ENCODE data around the gene RPL37.
"Not testable (repeated sequence)": the region's sequence is repeated elsewhere in the genome, so short reads cannot be mapped to it uniquely, and the experiment has no call there.

Gene RPL37

GRCh38 chr5:40832345-40832744, 2.7 kb downstream of the RPL37 start:
- DNase-seq, result no peak

GRCh38 chr5:40831346-40832210, 3.4 kb downstream of the RPL37 start:
- DNase-seq, result no peak

- DNase-seq, result no peak
Observed at GRCh38 chr5:40829748-40830533, 5.1 kb downstream of the RPL37 start.

GRCh38 chr5:40828690-40829661, 6.0 kb downstream of the RPL37 start:
- no peak for DNase-seq

GRCh38 chr5:40828021-40828631, 6.9 kb downstream of the RPL37 start:
- no peak for DNase-seq

GRCh38 chr5:40827188-40827977, 7.6 kb downstream of the RPL37 start:
- no peak for DNase-seq

GRCh38 chr5:40826489-40827187, 8.4 kb downstream of the RPL37 start:
- no peak for DNase-seq

GRCh38 chr5:40825461-40826043, 9.5 kb downstream of the RPL37 start:
- not testable (repeated sequence) for DNase-seq

GRCh38 chr5:40823459-40823858, 11.6 kb downstream of the RPL37 start:
- no peak for DNase-seq

- no peak for DNase-seq
Observed at GRCh38 chr5:40813698-40814281, 21.2 kb downstream of the RPL37 start.

GRCh38 chr5:40812125-40812524, 22.9 kb downstream of the RPL37 start:
- DNase-seq, result no peak

GRCh38 chr5:40801771-40802562, 33.1 kb downstream of the RPL37 start:
- DNase-seq, result no peak

- no peak for DNase-seq
Observed at GRCh38 chr5:40799258-40799657, 35.8 kb downstream of the RPL37 start.

GRCh38 chr5:40798801-40799210, 36.2 kb downstream of the RPL37 start:
- no peak for DNase-seq

GRCh38 chr5:40798012-40798800, 36.8 kb downstream of the RPL37 start, which contains the start of gene PRKAA1:
TSS of gene PRKAA1 (minus strand) at chr5:40798374. CDS start at chr5:40798189, 185 bp downstream.
- DNase-seq, result peak; percentile 93

- peak; percentile 82 for DNase-seq
Observed at GRCh38 chr5:40797273-40798011, 37.6 kb downstream of the RPL37 start.

GRCh38 chr5:40796487-40796889, 38.5 kb downstream of the RPL37 start:
- DNase-seq, result no peak
